Neural progenitor cell (in vitro differentiated cells): ENCODE data around the gene CACNA1C.

Experiments used
- CTCF ChIP-seq: fragments of 200-600 bp; sonication (generic); IDR thresholded peaks from 2 replicates; pipeline ENCODE4 v1.5.1; 2017; ENCODE audit warnings: antibody characterized with exemption, mild to moderate bottlenecking
- EZH2 ChIP-seq: fragments of 200-600 bp; sonication (generic); IDR thresholded peaks from 2 replicates; pipeline ENCODE4 v1.6.1; 2017; ENCODE audit warnings: antibody characterized with exemption, mild to moderate bottlenecking, moderate library complexity

- no peak for TF ChIP-seq CTCF
- TF ChIP-seq EZH2, result no peak
Measured at GRCh38 chr12:2265461-2266167, 212.8 kb downstream of the CACNA1C start.
